PFSK-1 (cell line): ENCODE results near the gene DSG4.

ENCODE experiments used
- FOXP2 ChIP-seq: optimal IDR thresholded peaks from 2 replicates; pipeline ENCODE3; 2011; ENCODE audit warnings: borderline replicate concordance, control low read depth, inconsistent platforms; ENCODE audit not compliant: insufficient read depth; ENCODE audit errors: extremely low read length, extremely low read depth
- POLR2AphosphoS5 ChIP-seq: IDR thresholded peaks from 2 replicates; pipeline ENCODE4 v1.6.1; 2012; ENCODE audit warnings: low read depth, mild to moderate bottlenecking, control low read depth, low read length, moderate library complexity
- REST ChIP-seq, 2 experiments: IDR thresholded peaks; 2 replicates each; pipeline versions ENCODE4 v1.6.1 to v1.8.0; 2011 to 2012; ENCODE audit warnings: low read depth in 2 of 2, low read length in 2 of 2, control low read depth in 1 of 2, inconsistent platforms in 1 of 2, mild to moderate bottlenecking in 1 of 2, moderate library complexity in 1 of 2; ENCODE audit not compliant: insufficient read depth in 1 of 2
- SIN3A ChIP-seq: IDR thresholded peaks from 2 replicates; pipeline ENCODE4 v1.6.1; 2012; ENCODE audit warnings: mild to moderate bottlenecking, low read length, moderate library complexity, borderline replicate concordance; ENCODE audit not compliant: insufficient read depth
- TAF1 ChIP-seq: IDR thresholded peaks from 2 replicates; pipeline ENCODE4 v1.6.1; 2012; ENCODE audit warnings: low read length, control low read depth, borderline replicate concordance; ENCODE audit not compliant: insufficient read depth

DSG4 gene

GRCh38 chr18:31403409-31403808 is 26.8 kb downstream of the DSG4 start:
- TF ChIP-seq TAF1 (no peak), REST (IDR thresholded peaks at IDR 0.05; ENCODE audit: insufficient read depth in 1 of 2, low read depth in 2 of 2, low read length in 2 of 2) (no peak), FOXP2 (no peak), SIN3A (no peak), POLR2AphosphoS5 (no peak)

GRCh38 chr18:31407649-31408048 is 31.1 kb downstream of the DSG4 start:
- no peak for TF ChIP-seq TAF1

DNA sequence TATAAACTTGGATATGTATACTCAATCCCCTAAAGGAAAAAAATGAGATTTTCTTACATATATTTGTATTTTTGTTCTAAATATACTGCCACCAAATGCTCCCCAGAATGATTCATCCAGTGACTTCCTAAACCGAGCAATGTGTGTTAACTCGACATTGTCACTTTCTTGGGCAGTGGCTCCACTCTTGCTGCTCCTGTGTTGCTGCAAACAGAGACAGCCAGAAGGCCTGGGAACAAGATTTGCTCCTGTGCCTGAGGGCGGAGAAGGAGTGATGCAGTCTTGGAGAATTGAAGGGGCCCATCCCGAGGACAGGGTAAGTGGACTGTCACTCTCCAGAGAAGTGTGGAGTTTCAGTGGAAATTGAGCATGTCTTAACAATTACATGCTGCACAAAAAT is 32.7 kb downstream of the DSG4 start:
- no peak for TF ChIP-seq REST (IDR thresholded peaks at IDR 0.05; ENCODE audit: insufficient read depth in 1 of 2, low read depth in 2 of 2, low read length in 2 of 2)
- TF ChIP-seq SIN3A = no peak
- no peak for TF ChIP-seq POLR2AphosphoS5
- TF ChIP-seq FOXP2 = no peak
- no peak for TF ChIP-seq TAF1

GRCh38 chr18:31410716-31411483 is 34.3 kb downstream of the DSG4 start:
- TF ChIP-seq FOXP2 = no peak
- TF ChIP-seq TAF1 = no peak
- no peak for TF ChIP-seq POLR2AphosphoS5
- TF ChIP-seq REST (IDR thresholded peaks at IDR 0.05; ENCODE audit: insufficient read depth in 1 of 2, low read depth in 2 of 2, low read length in 2 of 2) = no peak
- no peak for TF ChIP-seq SIN3A

GRCh38 chr18:31413137-31413536 is 36.6 kb downstream of the DSG4 start:
- TF ChIP-seq TAF1 = no peak
- TF ChIP-seq FOXP2 = no peak

- TF ChIP-seq SIN3A (no peak), REST (IDR thresholded peaks at IDR 0.05; ENCODE audit: insufficient read depth in 1 of 2, low read depth in 2 of 2, low read length in 2 of 2) (no peak), FOXP2 (no peak), TAF1 (no peak), POLR2AphosphoS5 (no peak)
Observed at GRCh38 chr18:31417850-31418249, 41.3 kb downstream of the DSG4 start.
